ENCODE data around the gene STOML2. TPM values are rescaled to one million over a fixed set of nuclear protein-coding genes. Genes with fewer than 3 reads are reported as not detected.
A peak's percentile ranks its signal among the peaks of the same experiment; 100 is the strongest.

The STOML2 gene
- total and polyA plus RNA-seq, 4 donors: 50.3 to 116 (median 80.7) TPM

DNA sequence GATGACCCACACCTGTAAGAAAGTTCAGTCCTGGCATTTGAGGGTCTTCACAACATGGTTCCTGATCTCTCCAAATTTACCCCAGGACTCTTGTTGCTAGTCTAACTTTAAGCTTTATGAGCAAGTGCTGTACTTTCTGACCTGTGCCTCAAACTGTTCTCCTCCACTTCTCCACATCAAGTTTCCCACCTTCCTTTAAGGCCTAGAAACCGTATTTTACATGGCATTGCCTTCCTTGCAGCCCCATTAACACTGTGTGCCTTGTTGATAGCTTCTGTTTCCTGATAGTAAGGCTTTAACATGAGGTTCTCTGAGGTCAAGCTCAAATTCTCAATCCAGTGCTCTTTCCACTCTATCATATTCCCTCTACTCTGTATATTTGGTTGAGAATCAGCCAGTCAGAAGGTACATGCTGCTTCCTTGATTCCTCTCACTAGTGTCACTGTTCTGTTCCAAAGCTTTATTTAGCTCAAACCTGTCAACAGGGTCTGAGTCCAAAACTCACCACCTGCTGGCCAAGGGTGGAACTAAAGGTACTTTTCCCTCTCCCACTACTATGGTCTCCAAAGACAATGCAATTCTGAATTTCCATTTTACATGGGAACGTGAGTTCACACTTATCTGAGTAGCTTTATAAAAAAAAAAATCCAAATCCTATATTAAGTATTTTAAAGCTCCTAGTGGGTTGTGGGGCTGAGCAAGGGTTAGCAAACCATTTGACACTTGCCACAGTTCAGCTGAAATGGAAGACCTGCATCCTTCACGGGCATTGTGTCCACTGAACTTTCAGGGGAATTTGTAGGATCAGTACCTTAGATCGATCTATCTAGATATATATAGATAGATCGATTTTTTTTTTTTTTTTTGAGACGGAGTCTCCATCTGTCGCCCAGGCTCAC lies 51.6 kb downstream of the STOML2 start:
- peak overlapping the region in 1 of 2 donors; percentile 79 for H3K27ac ChIP-seq (ENCODE audit: low read depth in 1 of 2, low read length in 1 of 2)
- TF ChIP-seq, protein P1, sequence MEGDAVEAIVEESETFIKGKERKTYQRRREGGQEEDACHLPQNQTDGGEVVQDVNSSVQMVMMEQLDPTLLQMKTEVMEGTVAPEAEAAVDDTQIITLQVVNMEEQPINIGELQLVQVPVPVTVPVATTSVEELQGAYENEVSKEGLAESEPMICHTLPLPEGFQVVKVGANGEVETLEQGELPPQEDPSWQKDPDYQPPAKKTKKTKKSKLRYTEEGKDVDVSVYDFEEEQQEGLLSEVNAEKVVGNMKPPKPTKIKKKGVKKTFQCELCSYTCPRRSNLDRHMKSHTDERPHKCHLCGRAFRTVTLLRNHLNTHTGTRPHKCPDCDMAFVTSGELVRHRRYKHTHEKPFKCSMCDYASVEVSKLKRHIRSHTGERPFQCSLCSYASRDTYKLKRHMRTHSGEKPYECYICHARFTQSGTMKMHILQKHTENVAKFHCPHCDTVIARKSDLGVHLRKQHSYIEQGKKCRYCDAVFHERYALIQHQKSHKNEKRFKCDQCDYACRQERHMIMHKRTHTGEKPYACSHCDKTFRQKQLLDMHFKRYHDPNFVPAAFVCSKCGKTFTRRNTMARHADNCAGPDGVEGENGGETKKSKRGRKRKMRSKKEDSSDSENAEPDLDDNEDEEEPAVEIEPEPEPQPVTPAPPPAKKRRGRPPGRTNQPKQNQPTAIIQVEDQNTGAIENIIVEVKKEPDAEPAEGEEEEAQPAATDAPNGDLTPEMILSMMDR (IDR thresholded peaks at IDR 0.05; ENCODE audit: control extremely low read depth, extremely low read depth): peak; percentile 25
- no peak overlapping the region for H3K9ac ChIP-seq (ENCODE audit: insufficient read depth in 1 of 2, low read length in 2 of 2)
- H3K9me3 ChIP-seq (ENCODE audit: control insufficient read depth in 4 of 4, insufficient read depth in 3 of 4, low read length in 3 of 4): no peaks in the 10 kb centered on the region
- H3K36me3 ChIP-seq (ENCODE audit: control insufficient read depth in 4 of 4, insufficient read depth in 4 of 4, low read length in 4 of 4): peaks cover 16 to 40% (median 30%) of the 10 kb centered on the region in 4 donors
- 85 to 91% methylated on average over 7 of the region's 7 CpGs for WGBS, 2 donors
- H3K27me3 ChIP-seq (ENCODE audit: control insufficient read depth in 3 of 3, insufficient read depth in 3 of 3, low read length in 2 of 3): no peaks in the 10 kb centered on the region
- DNase-seq (peak; percentile 27 to 32 (median 29)), ATAC-seq (ENCODE audit: insufficient read depth, low FRiP score) (no peak)
- H3K4me3 ChIP-seq: no peak overlapping the region
- H3K4me1 ChIP-seq (ENCODE audit: control insufficient read depth in 5 of 5, insufficient read depth in 5 of 5, low read length in 5 of 5): peaks cover 0 to 4% (median 0%) of the 10 kb centered on the region in 5 donors

Other genes with a start within 250 kb of the STOML2 start
- gene PHF24, start 144.8 kb downstream of the STOML2 start, total RNA-seq: 1 to 10 TPM in 1 of 2 donors, under 1 TPM in 1; 0.48 to 1.0 TPM
- under 1 TPM; 0.10 to 0.14 TPM for gene PHF24, start 144.8 kb downstream of the STOML2 start, polyA plus RNA-seq
- gene DNAJB5, start 113.4 kb downstream of the STOML2 start, total RNA-seq: 10 to 100 TPM in 1 of 2 donors, 1 to 10 TPM in 1; 4.5 to 10.3 TPM
- gene DNAJB5, start 113.4 kb downstream of the STOML2 start, polyA plus RNA-seq: 1 to 10 TPM; 4.8 to 8.9 TPM
- 100 to 1,000 TPM; 164 to 249 TPM for gene VCP, start 30.5 kb downstream of the STOML2 start, total RNA-seq
- gene VCP, start 30.5 kb downstream of the STOML2 start, polyA plus RNA-seq: 100 to 1,000 TPM in 1 of 2 donors, 10 to 100 TPM in 1; 58.5 to 193 TPM
- 10 to 100 TPM; 15.2 to 15.4 TPM for gene FANCG, start 23.2 kb downstream of the STOML2 start, total RNA-seq
- 10 to 100 TPM in 1 of 2 donors, 1 to 10 TPM in 1; 7.2 to 20.6 TPM for gene FANCG, start 23.2 kb downstream of the STOML2 start, polyA plus RNA-seq
- 10 to 100 TPM; 20.4 to 38.1 TPM for gene PIGO, start 6.5 kb downstream of the STOML2 start, total RNA-seq
- gene PIGO, start 6.5 kb downstream of the STOML2 start, polyA plus RNA-seq: 10 to 100 TPM; 13.8 to 20.0 TPM
- gene ATOSB, start 12.7 kb upstream of the STOML2 start, total RNA-seq: 10 to 100 TPM in 1 of 2 donors, 1 to 10 TPM in 1; 9.5 to 31.9 TPM
- 10 to 100 TPM; 14.0 to 32.0 TPM for gene ATOSB, start 12.7 kb upstream of the STOML2 start, polyA plus RNA-seq
- 100 to 1,000 TPM in 1 of 2 donors, 10 to 100 TPM in 1; 94.9 to 102 TPM for gene UNC13B, start 58.9 kb upstream of the STOML2 start, total RNA-seq
- gene UNC13B, start 58.9 kb upstream of the STOML2 start, polyA plus RNA-seq: 10 to 100 TPM; 25.8 to 34.0 TPM